ENCODE data around the gene KAZN.

GRCh38 chr1:14899686-14900085, 301.2 kb downstream of the KAZN start:
- TF ChIP-seq CTCF (IDR thresholded peaks at IDR 0.05) (no peak), POLR2A (IDR thresholded peaks at IDR 0.05) (no peak), POLR2AphosphoS5 (IDR thresholded peaks at IDR 0.05) (no peak), EP300 (IDR thresholded peaks at IDR 0.05) (no peak)
